Measurements from ENCODE around the gene FTH1.
"Not testable (repeated sequence)": the region's sequence is repeated elsewhere in the genome, so short reads cannot be mapped to it uniquely, and the experiment has no call there.

Gene FTH1

GRCh38 chr11:61959678-61960077 lies 7.8 kb downstream of the FTH1 start:
- Histone ChIP-seq H3K4me3 (ENCODE audit: low read length) (no peak overlapping the region), H3K27ac (ENCODE audit: low read length) (no peak overlapping the region), H3K4me1 (ENCODE audit: control insufficient read depth, low read depth, low read length) (peaks cover 3% of the 10 kb centered on the region), H3K9ac (ENCODE audit: low read length) (no peak overlapping the region), H3K9me3 (ENCODE audit: control insufficient read depth, low read depth, low read length) (no peaks in the 10 kb centered on the region), H3K36me3 (ENCODE audit: control insufficient read depth, low read depth, low read length) (peaks cover 16% of the 10 kb centered on the region), H3K27me3 (ENCODE audit: control insufficient read depth, insufficient read depth, low read length) (peaks cover 11% of the 10 kb centered on the region)

- Histone ChIP-seq H3K27me3 (ENCODE audit: control insufficient read depth, insufficient read depth, low read length) (peaks cover 16% of the 10 kb centered on the region), H3K27ac (ENCODE audit: low read length) (no peak overlapping the region), H3K9ac (ENCODE audit: low read length) (no peak overlapping the region), H3K4me3 (ENCODE audit: low read length) (no peak overlapping the region), H3K9me3 (ENCODE audit: control insufficient read depth, low read depth, low read length) (no peaks in the 10 kb centered on the region), H3K36me3 (ENCODE audit: control insufficient read depth, low read depth, low read length) (peaks cover 11% of the 10 kb centered on the region), H3K4me1 (ENCODE audit: control insufficient read depth, low read depth, low read length) (peaks cover 6% of the 10 kb centered on the region)
These were observed 8.3 kb downstream of the FTH1 start for GRCh38 chr11:61959114-61959513.

GRCh38 chr11:61958590-61958989 lies 8.8 kb downstream of the FTH1 start:
- H3K4me1 ChIP-seq (ENCODE audit: control insufficient read depth, low read depth, low read length), result peaks cover 6% of the 10 kb centered on the region
- H3K36me3 ChIP-seq (ENCODE audit: control insufficient read depth, low read depth, low read length), result peaks cover 5% of the 10 kb centered on the region
- no peak overlapping the region for H3K27ac ChIP-seq (ENCODE audit: low read length)
- H3K9ac ChIP-seq (ENCODE audit: low read length), result no peak overlapping the region
- H3K4me3 ChIP-seq (ENCODE audit: low read length), result no peak overlapping the region
- H3K9me3 ChIP-seq (ENCODE audit: control insufficient read depth, low read depth, low read length), result no peaks in the 10 kb centered on the region
- H3K27me3 ChIP-seq (ENCODE audit: control insufficient read depth, insufficient read depth, low read length), result peaks cover 19% of the 10 kb centered on the region

- Histone ChIP-seq H3K4me1 (ENCODE audit: control insufficient read depth, low read depth, low read length) (peaks cover 6% of the 10 kb centered on the region), H3K9ac (ENCODE audit: low read length) (no peak overlapping the region), H3K36me3 (ENCODE audit: control insufficient read depth, low read depth, low read length) (no peaks in the 10 kb centered on the region), H3K27me3 (ENCODE audit: control insufficient read depth, insufficient read depth, low read length) (peaks cover 19% of the 10 kb centered on the region), H3K4me3 (ENCODE audit: low read length) (no peak overlapping the region), H3K9me3 (ENCODE audit: control insufficient read depth, low read depth, low read length) (no peaks in the 10 kb centered on the region), H3K27ac (ENCODE audit: low read length) (no peak overlapping the region)
These were observed 10.2 kb downstream of the FTH1 start for GRCh38 chr11:61957021-61957770.

- Histone ChIP-seq H3K9me3 (ENCODE audit: control insufficient read depth, low read depth, low read length) (no peaks in the 10 kb centered on the region), H3K27ac (ENCODE audit: low read length) (no peak overlapping the region), H3K4me1 (ENCODE audit: control insufficient read depth, low read depth, low read length) (peaks cover 6% of the 10 kb centered on the region), H3K9ac (ENCODE audit: low read length) (no peak overlapping the region), H3K36me3 (ENCODE audit: control insufficient read depth, low read depth, low read length) (no peaks in the 10 kb centered on the region), H3K27me3 (ENCODE audit: control insufficient read depth, insufficient read depth, low read length) (peaks cover 19% of the 10 kb centered on the region), H3K4me3 (ENCODE audit: low read length) (no peak overlapping the region)
These were observed 11.0 kb downstream of the FTH1 start for GRCh38 chr11:61956191-61957020.

GRCh38 chr11:61955422-61956135 lies 11.9 kb downstream of the FTH1 start:
- peaks cover 19% of the 10 kb centered on the region for H3K27me3 ChIP-seq (ENCODE audit: control insufficient read depth, insufficient read depth, low read length)
- H3K4me3 ChIP-seq (ENCODE audit: low read length), result peak overlapping the region; percentile 28
- no peak overlapping the region for H3K27ac ChIP-seq (ENCODE audit: low read length)
- no peaks in the 10 kb centered on the region for H3K9me3 ChIP-seq (ENCODE audit: control insufficient read depth, low read depth, low read length)
- no peak overlapping the region for H3K9ac ChIP-seq (ENCODE audit: low read length)
- H3K4me1 ChIP-seq (ENCODE audit: control insufficient read depth, low read depth, low read length), result peaks cover 6% of the 10 kb centered on the region
- H3K36me3 ChIP-seq (ENCODE audit: control insufficient read depth, low read depth, low read length), result no peaks in the 10 kb centered on the region

GRCh38 chr11:61954851-61955421 lies 12.5 kb downstream of the FTH1 start:
- Histone ChIP-seq H3K4me1 (ENCODE audit: control insufficient read depth, low read depth, low read length) (peaks cover 6% of the 10 kb centered on the region), H3K4me3 (ENCODE audit: low read length) (peak overlapping the region; percentile 28), H3K27ac (ENCODE audit: low read length) (no peak overlapping the region), H3K27me3 (ENCODE audit: control insufficient read depth, insufficient read depth, low read length) (peaks cover 19% of the 10 kb centered on the region), H3K36me3 (ENCODE audit: control insufficient read depth, low read depth, low read length) (no peaks in the 10 kb centered on the region), H3K9me3 (ENCODE audit: control insufficient read depth, low read depth, low read length) (no peaks in the 10 kb centered on the region), H3K9ac (ENCODE audit: low read length) (no peak overlapping the region)

- H3K4me3 ChIP-seq (ENCODE audit: low read length), result peak overlapping the region; percentile 28
- no peaks in the 10 kb centered on the region for H3K36me3 ChIP-seq (ENCODE audit: control insufficient read depth, low read depth, low read length)
- H3K9me3 ChIP-seq (ENCODE audit: control insufficient read depth, low read depth, low read length), result no peaks in the 10 kb centered on the region
- no peak overlapping the region for H3K27ac ChIP-seq (ENCODE audit: low read length)
- peaks cover 19% of the 10 kb centered on the region for H3K27me3 ChIP-seq (ENCODE audit: control insufficient read depth, insufficient read depth, low read length)
- H3K9ac ChIP-seq (ENCODE audit: low read length), result no peak overlapping the region
- peaks cover 6% of the 10 kb centered on the region for H3K4me1 ChIP-seq (ENCODE audit: control insufficient read depth, low read depth, low read length)
These were observed 13.2 kb downstream of the FTH1 start for GRCh38 chr11:61954106-61954850.

- not testable (repeated sequence) for H3K4me3 ChIP-seq (ENCODE audit: low read length); H3K27ac ChIP-seq (ENCODE audit: low read length); H3K4me1 ChIP-seq (ENCODE audit: control insufficient read depth, low read depth, low read length); H3K9ac ChIP-seq (ENCODE audit: low read length); H3K36me3 ChIP-seq (ENCODE audit: control insufficient read depth, low read depth, low read length); H3K9me3 ChIP-seq (ENCODE audit: control insufficient read depth, low read depth, low read length)
- H3K27me3 ChIP-seq (ENCODE audit: control insufficient read depth, insufficient read depth, low read length), result peaks cover 19% of the 10 kb centered on the region
These were observed 13.8 kb downstream of the FTH1 start for GRCh38 chr11:61953632-61954031.

- Histone ChIP-seq H3K9me3 (ENCODE audit: control insufficient read depth, low read depth, low read length) (no peaks in the 10 kb centered on the region), H3K27ac (ENCODE audit: low read length) (no peak overlapping the region), H3K9ac (ENCODE audit: low read length) (no peak overlapping the region), H3K4me3 (ENCODE audit: low read length) (no peak overlapping the region), H3K27me3 (ENCODE audit: control insufficient read depth, insufficient read depth, low read length) (peaks cover 19% of the 10 kb centered on the region), H3K36me3 (ENCODE audit: control insufficient read depth, low read depth, low read length) (no peaks in the 10 kb centered on the region), H3K4me1 (ENCODE audit: control insufficient read depth, low read depth, low read length) (peaks cover 6% of the 10 kb centered on the region)
These were observed 14.6 kb downstream of the FTH1 start for GRCh38 chr11:61952882-61953281.

Measured in iPS-18a (cell line).